MM.1S (cell line): ENCODE results near the gene PELI1.

Source experiments
- EZH2 ChIP-seq: fragments of 300-600 bp; sonication (generic); optimal IDR thresholded peaks from 2 replicates; pipeline ENCODE3; 2017; ENCODE audit warnings: low read depth, mild to moderate bottlenecking, antibody characterized with exemption, low read length, mixed read lengths
- EZH2phosphoT487 ChIP-seq: fragments of 300-600 bp; sonication (generic); IDR thresholded peaks from 2 replicates; pipeline ENCODE4 v1.6.1; 2018; ENCODE audit warnings: antibody characterized with exemption, low read length
- TF ChIP-seq, protein P1 (sequence below): fragments of 300-600 bp; sonication (generic); IDR thresholded peaks from 2 replicates; pipeline ENCODE4 v1.5.1; 2016; ENCODE audit warnings: antibody characterized with exemption, low read length, mixed read lengths

- TF ChIP-seq, protein P1, sequence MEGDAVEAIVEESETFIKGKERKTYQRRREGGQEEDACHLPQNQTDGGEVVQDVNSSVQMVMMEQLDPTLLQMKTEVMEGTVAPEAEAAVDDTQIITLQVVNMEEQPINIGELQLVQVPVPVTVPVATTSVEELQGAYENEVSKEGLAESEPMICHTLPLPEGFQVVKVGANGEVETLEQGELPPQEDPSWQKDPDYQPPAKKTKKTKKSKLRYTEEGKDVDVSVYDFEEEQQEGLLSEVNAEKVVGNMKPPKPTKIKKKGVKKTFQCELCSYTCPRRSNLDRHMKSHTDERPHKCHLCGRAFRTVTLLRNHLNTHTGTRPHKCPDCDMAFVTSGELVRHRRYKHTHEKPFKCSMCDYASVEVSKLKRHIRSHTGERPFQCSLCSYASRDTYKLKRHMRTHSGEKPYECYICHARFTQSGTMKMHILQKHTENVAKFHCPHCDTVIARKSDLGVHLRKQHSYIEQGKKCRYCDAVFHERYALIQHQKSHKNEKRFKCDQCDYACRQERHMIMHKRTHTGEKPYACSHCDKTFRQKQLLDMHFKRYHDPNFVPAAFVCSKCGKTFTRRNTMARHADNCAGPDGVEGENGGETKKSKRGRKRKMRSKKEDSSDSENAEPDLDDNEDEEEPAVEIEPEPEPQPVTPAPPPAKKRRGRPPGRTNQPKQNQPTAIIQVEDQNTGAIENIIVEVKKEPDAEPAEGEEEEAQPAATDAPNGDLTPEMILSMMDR = no peak
- TF ChIP-seq EZH2 (no peak), EZH2phosphoT487 (no peak)
Measured at GRCh38 chr2:64123740-64124139, 20.5 kb downstream of the PELI1 start.
